ENCODE data around the gene NWD2.
"Not testable (repeated sequence)": the region's sequence is repeated elsewhere in the genome, so short reads cannot be mapped to it uniquely, and the experiment has no call there.

Gene NWD2

GRCh38 chr4:37469286-37469685 lies 224.7 kb downstream of the NWD2 start:
- no peak for DNase-seq (ENCODE audit: low read depth in 2 of 2)

- no peak for DNase-seq (ENCODE audit: low read depth in 2 of 2)
Measured at GRCh38 chr4:37470245-37470644, 225.7 kb downstream of the NWD2 start.

- DNase-seq (ENCODE audit: low read depth in 2 of 2), result no peak
Measured at GRCh38 chr4:37471093-37471492, 226.6 kb downstream of the NWD2 start.

- DNase-seq (ENCODE audit: low read depth in 2 of 2), result no peak
Measured at GRCh38 chr4:37471971-37472370, 227.4 kb downstream of the NWD2 start.

- DNase-seq (ENCODE audit: low read depth in 2 of 2), result no peak
Measured at GRCh38 chr4:37473807-37474206, 229.3 kb downstream of the NWD2 start.

- DNase-seq (ENCODE audit: low read depth in 2 of 2), result no peak
Measured at GRCh38 chr4:37475087-37475486, 230.5 kb downstream of the NWD2 start.

GRCh38 chr4:37475776-37476175 lies 231.2 kb downstream of the NWD2 start:
- DNase-seq (ENCODE audit: low read depth in 2 of 2), result no peak

- no peak for DNase-seq (ENCODE audit: low read depth in 2 of 2)
Measured at GRCh38 chr4:37476256-37476655, 231.7 kb downstream of the NWD2 start.

- DNase-seq (ENCODE audit: low read depth in 2 of 2), result no peak
Measured at GRCh38 chr4:37476691-37477090, 232.1 kb downstream of the NWD2 start.

- no peak for DNase-seq (ENCODE audit: low read depth in 2 of 2)
Measured at GRCh38 chr4:37477126-37477525, 232.6 kb downstream of the NWD2 start.

GRCh38 chr4:37478151-37478550 lies 233.6 kb downstream of the NWD2 start:
- no peak for DNase-seq (ENCODE audit: low read depth in 2 of 2)

- no peak for DNase-seq (ENCODE audit: low read depth in 2 of 2)
Measured at GRCh38 chr4:37480509-37480908, 236.0 kb downstream of the NWD2 start.

- DNase-seq (ENCODE audit: low read depth in 2 of 2), result no peak
Measured at GRCh38 chr4:37481547-37482122, 237.1 kb downstream of the NWD2 start.

- DNase-seq (ENCODE audit: low read depth in 2 of 2), result no peak
Measured at GRCh38 chr4:37482236-37482913, 237.8 kb downstream of the NWD2 start.

- no peak for DNase-seq (ENCODE audit: low read depth in 2 of 2)
Measured at GRCh38 chr4:37483610-37484009, 239.1 kb downstream of the NWD2 start.

- no peak for DNase-seq (ENCODE audit: low read depth in 2 of 2)
Measured at GRCh38 chr4:37486166-37486565, 241.6 kb downstream of the NWD2 start.

- DNase-seq (ENCODE audit: low read depth in 2 of 2), result no peak
Measured at GRCh38 chr4:37487668-37488067, 243.1 kb downstream of the NWD2 start.

- DNase-seq (ENCODE audit: low read depth in 2 of 2), result no peak
Measured at GRCh38 chr4:37489697-37490096, 245.2 kb downstream of the NWD2 start.

- no peak for DNase-seq (ENCODE audit: low read depth in 2 of 2)
Measured at GRCh38 chr4:37490391-37491347, 246.1 kb downstream of the NWD2 start.

GRCh38 chr4:37495353-37495752 lies 250.8 kb downstream of the NWD2 start:
- DNase-seq (ENCODE audit: low read depth in 2 of 2), result not testable (repeated sequence)

All from stimulated activated CD8-positive, alpha-beta memory T cell treated with anti-CD3 and anti-CD28 coated beads, Interleukin-15, amount 100 ng/mL, for 4 hours (primary cell).